SK-N-SH treated with all-trans-retinoic acid at 6 μM for 48 hours (cell line): ENCODE results near the gene PTPRD.

Experiments used
- ATAC-seq: fragments of 200-7000 bp; cut with Tn5 transposase; 3 replicates; pipeline ENCODE4 v1.9.1; 2020; ENCODE audit warnings: mild to moderate bottlenecking, moderate library complexity
- ARNTL ChIP-seq: fragments of 450-650 bp; formaldehyde crosslinking; IDR thresholded peaks from 2 replicates; pipeline ENCODE4 v1.5.0; 2020; ENCODE audit warnings: low read depth, mild to moderate bottlenecking, moderate library complexity, borderline replicate concordance
- CREB5 ChIP-seq: fragments of 250-450 bp; sonication (Bioruptor Pico); IDR thresholded peaks from 2 replicates; pipeline ENCODE4 v1.5.1; 2020; ENCODE audit warnings: low read depth, mild to moderate bottlenecking, moderate library complexity
- CSDC2 ChIP-seq: fragments of 250-450 bp; sonication (Bioruptor Pico); IDR thresholded peaks from 2 replicates; pipeline ENCODE4 v1.5.0; 2020; ENCODE audit warnings: mild to moderate bottlenecking, moderate library complexity
- ESRRG ChIP-seq: fragments of 250-450 bp; sonication (Bioruptor Pico); IDR thresholded peaks from 2 replicates; pipeline ENCODE4 v1.6.1; 2021; ENCODE audit warnings: mild to moderate bottlenecking
- GLIS3 ChIP-seq: fragments of 250-450 bp; sonication (Bioruptor Pico); IDR thresholded peaks from 2 replicates; pipeline ENCODE4 v1.5.0; 2020; ENCODE audit warnings: mild to moderate bottlenecking, moderate library complexity
- ISL1 ChIP-seq: fragments of 250-450 bp; sonication (Bioruptor Pico); IDR thresholded peaks from 2 replicates; pipeline ENCODE4 v2.1.2; 2022; ENCODE audit warnings: mild to moderate bottlenecking, moderate library complexity
- OSR1 ChIP-seq: fragments of 250-450 bp; sonication (Bioruptor Pico); IDR thresholded peaks from 2 replicates; pipeline ENCODE4 v1.8.0; 2022; ENCODE audit warnings: moderate library complexity, mild to moderate bottlenecking, inconsistent platforms
- PATZ1 ChIP-seq: fragments of 250-450 bp; sonication (Bioruptor Pico); IDR thresholded peaks from 2 replicates; pipeline ENCODE4 v1.8.0; 2020; ENCODE audit warnings: mild to moderate bottlenecking, moderate library complexity, borderline replicate concordance
- POU6F1 ChIP-seq: fragments of 250-450 bp; sonication (Bioruptor Pico); IDR thresholded peaks from 2 replicates; pipeline ENCODE4 v1.8.0; 2021; ENCODE audit warnings: low read depth, mild to moderate bottlenecking, moderate library complexity, borderline replicate concordance
- PPARA ChIP-seq: fragments of 250-450 bp; sonication (Bioruptor Pico); IDR thresholded peaks from 2 replicates; pipeline ENCODE4 v1.5.0; 2020; ENCODE audit warnings: mild to moderate bottlenecking, borderline replicate concordance
- RARB ChIP-seq: fragments of 250-450 bp; sonication (Bioruptor Pico); IDR thresholded peaks from 2 replicates; pipeline ENCODE4 v1.8.0; 2021; ENCODE audit warnings: mild to moderate bottlenecking, moderate library complexity
- SNAI2 ChIP-seq: fragments of 250-450 bp; sonication (Bioruptor Pico); IDR thresholded peaks from 2 replicates; pipeline ENCODE4 v1.5.0; 2020; ENCODE audit warnings: mild to moderate bottlenecking, moderate library complexity
- TCF4 ChIP-seq: fragments of 250-450 bp; sonication (Bioruptor Pico); IDR thresholded peaks from 2 replicates; pipeline ENCODE4 v1.8.0; 2021; ENCODE audit warnings: mild to moderate bottlenecking, moderate library complexity, borderline replicate concordance
- TOX ChIP-seq: fragments of 250-450 bp; sonication (Bioruptor Pico); IDR thresholded peaks from 2 replicates; pipeline ENCODE4 v1.8.0; 2021; ENCODE audit warnings: mild to moderate bottlenecking, moderate library complexity, borderline replicate concordance
- TSHZ2 ChIP-seq: fragments of 250-450 bp; sonication (Bioruptor Pico); IDR thresholded peaks from 2 replicates; pipeline ENCODE4 v1.5.0; 2020; ENCODE audit warnings: mild to moderate bottlenecking, moderate library complexity
- ZC3H10 ChIP-seq: fragments of 250-450 bp; sonication (Bioruptor Pico); IDR thresholded peaks from 2 replicates; pipeline ENCODE4 v1.5.1; 2021; ENCODE audit warnings: mild to moderate bottlenecking, moderate library complexity
- ZFP3 ChIP-seq: fragments of 250-450 bp; sonication (Bioruptor Pico); IDR thresholded peaks from 2 replicates; pipeline ENCODE4 v1.5.0; 2020; ENCODE audit warnings: mild to moderate bottlenecking, moderate library complexity
- ZFP30 ChIP-seq: fragments of 450-650 bp; formaldehyde crosslinking; IDR thresholded peaks from 2 replicates; pipeline ENCODE4 v1.5.0; 2022; ENCODE audit warnings: mild to moderate bottlenecking, moderate library complexity
- ZNF70 ChIP-seq: fragments of 450-650 bp; formaldehyde crosslinking; IDR thresholded peaks from 2 replicates; pipeline ENCODE4 v1.5.0; 2020; ENCODE audit warnings: mild to moderate bottlenecking, moderate library complexity
- ZNF8 ChIP-seq: fragments of 450-650 bp; formaldehyde crosslinking; IDR thresholded peaks from 2 replicates; pipeline ENCODE4 v1.5.0; 2020; ENCODE audit warnings: mild to moderate bottlenecking, moderate library complexity

PTPRD gene

GRCh38 chr9:9557804-9558334 is 1054.9 kb downstream of the PTPRD start (continued):
- no peak for TF ChIP-seq OSR1 (CRISPR knock-in tag)
- no peak for TF ChIP-seq ISL1
- TF ChIP-seq, all 23 proteins: peak for 0

GRCh38 chr9:9556865-9557803 is 1055.7 kb downstream of the PTPRD start:
- no peak for ATAC-seq
- TF ChIP-seq ZNF8 (no peak), CSDC2 (no peak), ZNF70 (CRISPR knock-in tag) (no peak), ZFP3 (no peak), TCF4 (CRISPR knock-in tag) (no peak), PPARA (no peak), ZC3H10 (CRISPR knock-in tag) (no peak), OSR1 (CRISPR knock-in tag) (no peak), ESRRG (CRISPR knock-in tag) (no peak), CREB5 (no peak), RARB (no peak), ARNTL (no peak), ZFP30 (CRISPR knock-in tag) (no peak), PATZ1 (CRISPR knock-in tag) (no peak)

- TF ChIP-seq ZFP3 (no peak), ZC3H10 (CRISPR knock-in tag) (no peak), ZNF70 (CRISPR knock-in tag) (no peak), POU6F1 (no peak), CREB5 (no peak)
- TF ChIP-seq, all 23 proteins: peak for 0
These were observed 1060.1 kb downstream of the PTPRD start for GRCh38 chr9:9552665-9553064.

GRCh38 chr9:9538766-9539165 is 1074.0 kb downstream of the PTPRD start:
- ATAC-seq: no peak
- TF ChIP-seq SNAI2 (CRISPR knock-in tag) (no peak), CSDC2 (no peak), ZNF8 (no peak), TSHZ2 (CRISPR knock-in tag) (no peak), TOX (CRISPR knock-in tag) (no peak), ESRRG (CRISPR knock-in tag) (no peak), CREB5 (no peak), ISL1 (no peak), ARNTL (no peak), ZFP30 (CRISPR knock-in tag) (no peak), ZNF70 (CRISPR knock-in tag) (no peak), RARB (no peak), GLIS3 (CRISPR knock-in tag) (no peak), PPARA (no peak), ZC3H10 (CRISPR knock-in tag) (no peak), PATZ1 (CRISPR knock-in tag) (no peak), ZFP3 (no peak)

More at GRCh38 chr9:9552665-9553064, 1060.1 kb downstream of the PTPRD start:
- no peak for ATAC-seq
